HL-60 (cell line): Measurements from ENCODE around the gene SPC25.

Source experiments
- DNase-seq, 2 experiments: peaks; one replicate each; pipeline ENCODE4 v3.0.0-alpha.2; 2010 to 2020; ENCODE audit warnings: low read depth in 1 of 2, low spot score in 1 of 2
- H3K27ac ChIP-seq: fragments of 250-450 bp; sonication (Bioruptor Pico); replicated peaks from 2 replicates; pipeline ENCODE4 v1.5.1; 2020; ENCODE audit warnings: mild to moderate bottlenecking, moderate library complexity
- H3K27me3 ChIP-seq: fragments of 250-450 bp; sonication (Bioruptor Pico); 2 replicates; pipeline ENCODE4 v1.5.1; 2021; ENCODE audit warnings: mild to moderate bottlenecking, moderate library complexity; ENCODE audit not compliant: insufficient read depth, poor library complexity, severe bottlenecking
- H3K4me3 ChIP-seq: replicated peaks from 2 replicates; pipeline ENCODE4 v1.5.1; 2011; ENCODE audit warnings: mild to moderate bottlenecking, control low read depth, low read length; ENCODE audit not compliant: insufficient read depth
- GABPA ChIP-seq: IDR thresholded peaks from 2 replicates; pipeline ENCODE4 v1.6.1; 2012; ENCODE audit warnings: low read depth
- POLR2AphosphoS5 ChIP-seq: IDR thresholded peaks from 2 replicates; pipeline ENCODE4 v1.6.1; 2012; ENCODE audit warnings: low read depth
- SPI1 ChIP-seq: IDR thresholded peaks from 2 replicates; pipeline ENCODE4 v1.6.1; 2012; ENCODE audit warnings: low read depth, mild to moderate bottlenecking, borderline replicate concordance
- long read RNA-seq: library from polyadenylated mRNA; unstranded; transcript quantifications from one replicate; pipeline ENCODE4 v2.0.0, GENCODE V29; 2020
- TF ChIP-seq, protein P1 (sequence below): IDR thresholded peaks from 2 replicates; pipeline ENCODE4 v1.6.1; 2012; ENCODE audit warnings: low read depth; ENCODE audit not compliant: insufficient replicate concordance
- TF ChIP-seq, protein P2 (sequence below): IDR thresholded peaks from one replicate; pipeline ENCODE4 v1.5.1; 2011; ENCODE audit warnings: low read length, control low read depth, inconsistent platforms; ENCODE audit not compliant: insufficient read depth

SPC25 gene, protein sequence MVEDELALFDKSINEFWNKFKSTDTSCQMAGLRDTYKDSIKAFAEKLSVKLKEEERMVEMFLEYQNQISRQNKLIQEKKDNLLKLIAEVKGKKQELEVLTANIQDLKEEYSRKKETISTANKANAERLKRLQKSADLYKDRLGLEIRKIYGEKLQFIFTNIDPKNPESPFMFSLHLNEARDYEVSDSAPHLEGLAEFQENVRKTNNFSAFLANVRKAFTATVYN
- long read RNA-seq, transcript SPC25-201 (7 exons, 1,354 nt): major isoform, 55 of 64 reads
- long read RNA-seq, partial matches to known transcripts: 1 of 64 reads
- long read RNA-seq, other reads (novel, unspliced or antisense): 8 of 64 reads

DNA sequence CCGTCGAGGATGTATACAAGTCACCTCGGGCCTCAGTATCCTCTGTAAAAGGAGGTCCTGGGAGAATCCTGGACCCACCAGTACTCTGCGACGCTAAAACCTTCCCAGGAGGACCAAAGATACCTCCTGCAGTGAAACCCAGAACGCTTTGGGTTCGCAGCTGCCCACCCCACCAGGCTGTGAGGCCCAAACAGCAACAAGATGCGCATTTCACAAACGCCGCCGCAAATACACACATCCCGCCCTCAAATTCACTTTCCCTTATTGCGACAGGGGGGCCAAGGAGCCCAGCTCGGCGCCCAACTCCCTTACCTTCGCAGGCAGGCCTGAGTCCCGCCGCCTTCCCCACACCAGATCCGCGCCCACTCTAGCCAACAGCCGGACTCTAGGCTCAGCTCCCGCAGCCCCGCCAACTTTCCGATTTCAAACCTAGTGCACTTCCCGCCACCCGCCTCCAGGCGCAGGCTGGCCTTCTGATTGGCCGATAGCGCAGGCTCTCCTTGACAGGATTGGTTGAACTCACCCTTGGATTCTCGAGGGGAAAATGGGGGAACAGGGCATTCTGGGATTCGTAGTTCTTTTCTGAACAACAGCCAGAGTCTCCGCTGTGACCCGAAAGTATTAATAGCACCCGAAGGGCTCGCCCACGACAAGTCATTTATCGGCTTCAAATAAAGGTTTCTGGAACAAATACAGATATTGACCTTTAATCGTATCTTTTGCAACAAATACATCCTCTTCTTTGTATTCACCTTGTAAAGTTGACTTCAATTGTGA lies at the start of gene SPC25:
TSS of gene SPC25 (minus strand) at position 425 of the 777 bp plus-strand sequence. CDS start 911 bp downstream, outside the sequence.
- H3K27me3 ChIP-seq: no peaks in the 10 kb centered on the region
- peak; percentile 67 to 95 for DNase-seq
- TF ChIP-seq POLR2AphosphoS5: peak; percentile 47; the same call in 1 of the 2 replicates
- TF ChIP-seq, protein P1, sequence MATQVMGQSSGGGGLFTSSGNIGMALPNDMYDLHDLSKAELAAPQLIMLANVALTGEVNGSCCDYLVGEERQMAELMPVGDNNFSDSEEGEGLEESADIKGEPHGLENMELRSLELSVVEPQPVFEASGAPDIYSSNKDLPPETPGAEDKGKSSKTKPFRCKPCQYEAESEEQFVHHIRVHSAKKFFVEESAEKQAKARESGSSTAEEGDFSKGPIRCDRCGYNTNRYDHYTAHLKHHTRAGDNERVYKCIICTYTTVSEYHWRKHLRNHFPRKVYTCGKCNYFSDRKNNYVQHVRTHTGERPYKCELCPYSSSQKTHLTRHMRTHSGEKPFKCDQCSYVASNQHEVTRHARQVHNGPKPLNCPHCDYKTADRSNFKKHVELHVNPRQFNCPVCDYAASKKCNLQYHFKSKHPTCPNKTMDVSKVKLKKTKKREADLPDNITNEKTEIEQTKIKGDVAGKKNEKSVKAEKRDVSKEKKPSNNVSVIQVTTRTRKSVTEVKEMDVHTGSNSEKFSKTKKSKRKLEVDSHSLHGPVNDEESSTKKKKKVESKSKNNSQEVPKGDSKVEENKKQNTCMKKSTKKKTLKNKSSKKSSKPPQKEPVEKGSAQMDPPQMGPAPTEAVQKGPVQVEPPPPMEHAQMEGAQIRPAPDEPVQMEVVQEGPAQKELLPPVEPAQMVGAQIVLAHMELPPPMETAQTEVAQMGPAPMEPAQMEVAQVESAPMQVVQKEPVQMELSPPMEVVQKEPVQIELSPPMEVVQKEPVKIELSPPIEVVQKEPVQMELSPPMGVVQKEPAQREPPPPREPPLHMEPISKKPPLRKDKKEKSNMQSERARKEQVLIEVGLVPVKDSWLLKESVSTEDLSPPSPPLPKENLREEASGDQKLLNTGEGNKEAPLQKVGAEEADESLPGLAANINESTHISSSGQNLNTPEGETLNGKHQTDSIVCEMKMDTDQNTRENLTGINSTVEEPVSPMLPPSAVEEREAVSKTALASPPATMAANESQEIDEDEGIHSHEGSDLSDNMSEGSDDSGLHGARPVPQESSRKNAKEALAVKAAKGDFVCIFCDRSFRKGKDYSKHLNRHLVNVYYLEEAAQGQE: no peak
- peak; percentile 42; the same call in 1 of the 2 replicates for TF ChIP-seq GABPA
- TF ChIP-seq, protein P2, sequence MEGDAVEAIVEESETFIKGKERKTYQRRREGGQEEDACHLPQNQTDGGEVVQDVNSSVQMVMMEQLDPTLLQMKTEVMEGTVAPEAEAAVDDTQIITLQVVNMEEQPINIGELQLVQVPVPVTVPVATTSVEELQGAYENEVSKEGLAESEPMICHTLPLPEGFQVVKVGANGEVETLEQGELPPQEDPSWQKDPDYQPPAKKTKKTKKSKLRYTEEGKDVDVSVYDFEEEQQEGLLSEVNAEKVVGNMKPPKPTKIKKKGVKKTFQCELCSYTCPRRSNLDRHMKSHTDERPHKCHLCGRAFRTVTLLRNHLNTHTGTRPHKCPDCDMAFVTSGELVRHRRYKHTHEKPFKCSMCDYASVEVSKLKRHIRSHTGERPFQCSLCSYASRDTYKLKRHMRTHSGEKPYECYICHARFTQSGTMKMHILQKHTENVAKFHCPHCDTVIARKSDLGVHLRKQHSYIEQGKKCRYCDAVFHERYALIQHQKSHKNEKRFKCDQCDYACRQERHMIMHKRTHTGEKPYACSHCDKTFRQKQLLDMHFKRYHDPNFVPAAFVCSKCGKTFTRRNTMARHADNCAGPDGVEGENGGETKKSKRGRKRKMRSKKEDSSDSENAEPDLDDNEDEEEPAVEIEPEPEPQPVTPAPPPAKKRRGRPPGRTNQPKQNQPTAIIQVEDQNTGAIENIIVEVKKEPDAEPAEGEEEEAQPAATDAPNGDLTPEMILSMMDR: no peak
- TF ChIP-seq SPI1: peak; percentile 47; the same call in 1 of the 2 replicates
- H3K27ac ChIP-seq: peak within 1 kb of the TSS; percentile 80
- peak within 1 kb of the TSS; percentile 89 for H3K4me3 ChIP-seq

DNA sequence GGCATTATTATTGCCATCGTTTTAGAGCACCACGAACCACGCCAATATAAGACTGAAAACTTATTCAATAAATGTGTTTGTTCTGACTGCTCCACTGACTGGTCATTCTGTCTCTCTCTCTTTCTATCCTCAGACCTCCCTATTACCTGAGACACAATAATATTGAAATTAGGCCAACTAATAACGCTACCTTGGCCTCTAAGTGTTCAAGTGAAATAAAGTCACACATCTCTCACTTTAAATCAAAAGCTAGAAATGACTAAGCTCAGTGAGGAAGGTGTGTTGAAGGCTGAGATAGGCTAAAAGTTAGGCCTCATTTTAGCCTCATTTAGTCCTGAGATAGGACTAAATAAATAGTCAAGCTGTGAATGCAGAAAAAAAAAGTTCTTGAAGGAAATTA lies 49.7 kb upstream of the SPC25 start:
- H3K27me3 ChIP-seq: no peaks in the 10 kb centered on the region
- no peak overlapping the region for H3K4me3 ChIP-seq
- TF ChIP-seq, protein P2: no peak
- no peak for TF ChIP-seq POLR2AphosphoS5
- H3K27ac ChIP-seq: no peak overlapping the region
- no peak for DNase-seq

DNA sequence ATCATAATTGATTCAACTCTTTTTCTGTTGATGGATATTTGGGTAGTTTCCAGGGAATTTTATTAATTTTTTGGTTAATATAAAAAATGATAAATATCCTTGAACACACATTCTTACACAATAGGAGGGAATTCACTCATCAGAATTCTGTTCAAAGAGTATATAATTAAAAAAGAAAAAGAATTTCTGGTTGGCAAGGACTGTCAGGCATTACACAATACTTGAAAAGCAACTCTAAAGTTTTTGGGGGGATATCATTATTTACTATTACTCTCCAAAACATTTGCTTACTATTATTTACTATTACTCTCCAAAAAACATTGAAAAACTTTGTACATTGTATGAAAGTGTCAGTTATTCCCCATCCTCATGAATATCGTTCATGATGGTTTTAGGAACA lies 48.8 kb upstream of the SPC25 start:
- DNase-seq: no peak
- TF ChIP-seq GABPA: no peak
- TF ChIP-seq, protein P1: no peak
- TF ChIP-seq SPI1: no peak
- TF ChIP-seq POLR2AphosphoS5: no peak
- TF ChIP-seq, protein P2: no peak
- Histone ChIP-seq H3K27me3 (no peaks in the 10 kb centered on the region), H3K4me3 (no peak overlapping the region), H3K27ac (no peak overlapping the region)
